ENCODE data around the gene TMPRSS6.

Gene TMPRSS6

GRCh38 chr22:37059876-37060449, 49.5 kb downstream of the TMPRSS6 start:
- no peak overlapping the region for H3K4me3 ChIP-seq (replicated peaks in 1 of 2; ENCODE audit: low read depth in 2 of 2, low read length in 2 of 2)
- no peak for DNase-seq (ENCODE audit: low read depth in 2 of 2)
- TF ChIP-seq CTCF (IDR thresholded peaks at IDR 0.05; ENCODE audit: low read depth, low read length): no peak

- H3K4me3 ChIP-seq (replicated peaks in 1 of 2; ENCODE audit: low read depth in 2 of 2, low read length in 2 of 2): no peak overlapping the region
These were observed 50.4 kb downstream of the TMPRSS6 start for GRCh38 chr22:37058917-37059701.

GRCh38 chr22:37057796-37058510, 51.6 kb downstream of the TMPRSS6 start:
- no peak overlapping the region for H3K4me3 ChIP-seq (replicated peaks in 1 of 2; ENCODE audit: low read depth in 2 of 2, low read length in 2 of 2)
- no peak for DNase-seq (ENCODE audit: low read depth in 2 of 2)
- no peak for TF ChIP-seq CTCF (IDR thresholded peaks at IDR 0.05; ENCODE audit: low read depth, low read length)

More at GRCh38 chr22:37058917-37059701, 50.4 kb downstream of the TMPRSS6 start:
- no peak for DNase-seq (ENCODE audit: low read depth in 2 of 2)
- no peak for TF ChIP-seq CTCF (IDR thresholded peaks at IDR 0.05; ENCODE audit: low read depth, low read length)

GRCh38 chr22:37057226-37057625, 52.3 kb downstream of the TMPRSS6 start:
- H3K4me3 ChIP-seq (replicated peaks in 1 of 2; ENCODE audit: low read depth in 2 of 2, low read length in 2 of 2): no peak overlapping the region
- TF ChIP-seq CTCF (IDR thresholded peaks at IDR 0.05; ENCODE audit: low read depth, low read length): no peak
- DNase-seq (ENCODE audit: low read depth in 2 of 2): no peak

GRCh38 chr22:37056246-37056645, 53.3 kb downstream of the TMPRSS6 start:
- DNase-seq (ENCODE audit: low read depth in 2 of 2): no peak
- TF ChIP-seq CTCF (IDR thresholded peaks at IDR 0.05; ENCODE audit: low read depth, low read length): no peak
- H3K4me3 ChIP-seq (replicated peaks in 1 of 2; ENCODE audit: low read depth in 2 of 2, low read length in 2 of 2): no peak overlapping the region

- TF ChIP-seq CTCF (IDR thresholded peaks at IDR 0.05; ENCODE audit: low read depth, low read length): no peak
- DNase-seq (ENCODE audit: low read depth in 2 of 2): no peak
- no peak overlapping the region for H3K4me3 ChIP-seq (replicated peaks in 1 of 2; ENCODE audit: low read depth in 2 of 2, low read length in 2 of 2)
These were observed 54.7 kb downstream of the TMPRSS6 start for GRCh38 chr22:37054600-37055365.
